Endothelial cell of umbilical vein (primary cell): ENCODE data around the gene POLR3B. TPM values are rescaled to one million over a fixed set of nuclear protein-coding genes. Genes with fewer than 3 reads are reported as not detected.

Experiments used
- BruUV-seq: library from RNA; stranded (reverse); fragments of 400-500 nt; replicated peaks from 2 replicates; lab custom pipeline; 2021; lab: Mats Ljungman, UMichigan
- CTCF ChIA-PET: fragments of 300-600, 350-600 bp; sonication (Branson Sonifier 250); formaldehyde crosslinking; loops from one replicate; lab custom pipeline; 2021; ENCODE audit warnings: antibody characterized with exemption, inconsistent platforms; lab: Charles Lee
- POLR2A ChIA-PET: fragments of 300-600, 350-600 bp; sonication (Branson Sonifier 250); formaldehyde crosslinking; loops from one replicate; lab custom pipeline; 2021; ENCODE audit warnings: antibody characterized with exemption, inconsistent platforms; lab: Charles Lee
- DNase-seq: peaks from one replicate; pipeline ENCODE4 v3.0.0-alpha.2; 2011; ENCODE audit warnings: low read depth, low spot score
- FAIRE-seq: peaks from 2 replicates; lab custom pipeline; 2011; peaks lifted over from hg19 to GRCh38; lab: Jason Lieb, UNC
- H2AFZ ChIP-seq: 2 replicates; pipeline ENCODE4 v1.6.0; 2012; ENCODE audit warnings: low read depth, low read length, control low read depth, inconsistent platforms
- H3K27ac ChIP-seq: 2 replicates; pipeline ENCODE4 v1.5.1; 2011; ENCODE audit warnings: low read depth, mild to moderate bottlenecking, control low read depth, low read length, moderate library complexity; ENCODE audit not compliant: insufficient read depth
- H3K27me3 ChIP-seq, 2 experiments: 2 replicates each; pipeline versions ENCODE4 v1.6.0 to v1.6.1; 2011; ENCODE audit warnings: low read length in 2 of 2, mixed read lengths in 1 of 2; ENCODE audit not compliant: control insufficient read depth in 2 of 2, insufficient read depth in 2 of 2
- H3K36me3 ChIP-seq, 2 experiments: 2 replicates in 1 of 2; 3 replicates in 1 of 2; pipeline ENCODE4 v1.5.1; 2011; ENCODE audit warnings: low read length in 2 of 2, mild to moderate bottlenecking in 1 of 2, moderate library complexity in 1 of 2; ENCODE audit not compliant: control insufficient read depth in 2 of 2, insufficient read depth in 2 of 2; ENCODE audit errors: extremely low read depth in 1 of 2
- H3K4me1 ChIP-seq: 3 replicates; pipeline ENCODE4 v1.5.1; 2011; ENCODE audit warnings: mild to moderate bottlenecking, low read length; ENCODE audit not compliant: control insufficient read depth, insufficient read depth; ENCODE audit errors: extremely low read depth
- H3K4me2 ChIP-seq: 2 replicates; pipeline ENCODE4 v1.6.1; 2011; ENCODE audit warnings: low read length, control low read depth, mixed read lengths; ENCODE audit not compliant: insufficient read depth
- H3K4me3 ChIP-seq, 3 experiments: fragments of 200-600 bp in 1 of 3; sonication (generic), shearing (Covaris generic) in 1 of 3; replicated peaks in 1 of 3; 2 replicates each; pipeline ENCODE4 v1.5.1; 2011 to 2016; ENCODE audit warnings: control low read depth in 3 of 3, low read length in 3 of 3, mild to moderate bottlenecking in 2 of 3, inconsistent platforms in 1 of 3, low read depth in 1 of 3, moderate library complexity in 1 of 3; ENCODE audit not compliant: insufficient read depth in 1 of 3
- H3K79me2 ChIP-seq: 2 replicates; pipeline ENCODE4 v1.6.0; 2012; ENCODE audit warnings: low read length, inconsistent platforms; ENCODE audit not compliant: control insufficient read depth, insufficient read depth
- H3K9ac ChIP-seq: replicated peaks from 2 replicates; pipeline ENCODE3; 2011; ENCODE audit warnings: low read length, control low read depth; ENCODE audit not compliant: insufficient read depth; ENCODE audit errors: extremely low read depth
- H3K9me1 ChIP-seq: replicated peaks from 3 replicates; pipeline ENCODE4 v1.6.0; 2011; ENCODE audit warnings: mild to moderate bottlenecking, low read length; ENCODE audit not compliant: control insufficient read depth, insufficient read depth; ENCODE audit errors: extremely low read depth
- H3K9me3 ChIP-seq: replicated peaks from 2 replicates; pipeline ENCODE4 v1.5.1; 2012; ENCODE audit warnings: low read length, inconsistent platforms; ENCODE audit not compliant: control insufficient read depth, insufficient read depth
- H4K20me1 ChIP-seq: replicated peaks from 2 replicates; pipeline ENCODE3; 2011; ENCODE audit warnings: mild to moderate bottlenecking, low read length; ENCODE audit not compliant: control insufficient read depth, insufficient read depth; ENCODE audit errors: extremely low read depth
- EZH2 ChIP-seq: IDR thresholded peaks from 2 replicates; pipeline ENCODE4 v1.6.1; 2012; ENCODE audit warnings: borderline replicate concordance, low read depth, mild to moderate bottlenecking, moderate library complexity, low read length, inconsistent platforms; ENCODE audit not compliant: severe bottlenecking
- FOS ChIP-seq: IDR thresholded peaks from 2 replicates; pipeline ENCODE4 v1.6.1; 2011; ENCODE audit warnings: mild to moderate bottlenecking, low read length, moderate library complexity, borderline replicate concordance; ENCODE audit not compliant: insufficient read depth
- GATA2 ChIP-seq: IDR thresholded peaks from 2 replicates; pipeline ENCODE4 v1.7.0; 2011; ENCODE audit warnings: low read depth, mild to moderate bottlenecking, moderate library complexity, mixed read lengths, low read length; ENCODE audit not compliant: insufficient read length, insufficient read depth
- JUN ChIP-seq: IDR thresholded peaks from 2 replicates; pipeline ENCODE4 v1.6.1; 2011; ENCODE audit warnings: borderline replicate concordance, low read depth; ENCODE audit not compliant: insufficient read length, insufficient read depth
- MYC ChIP-seq: IDR thresholded peaks from one replicate; pipeline ENCODE4 v1.6.1; 2011; ENCODE audit warnings: mild to moderate bottlenecking, low read depth, low read length
- POLR2A ChIP-seq: IDR thresholded peaks from 2 replicates; pipeline ENCODE4 v1.6.1; 2012; ENCODE audit warnings: low read depth, mild to moderate bottlenecking, control low read depth, low read length
- POLR2AphosphoS5 ChIP-seq: IDR thresholded peaks from 2 replicates; pipeline ENCODE4 v1.6.1; 2012; ENCODE audit warnings: low read depth, mild to moderate bottlenecking, control low read depth, low read length, moderate library complexity; ENCODE audit not compliant: insufficient read depth
- dilution Hi-C: fragments of 300-500 bp; cut with MboI; formaldehyde crosslinking; loops from one replicate; pipeline ENCODE4 v1.15.0; 2019; ENCODE audit warnings: low sequenced_read_pairs; ENCODE audit not compliant: extremely low pct_ligation_motif_present
- intact Hi-C: fragments of 100-400 bp; cut with micrococcal nuclease; formaldehyde crosslinking; loops from one replicate; pipeline ENCODE4 v1.10.0; 2022
- polyA plus RNA-seq, 4 experiments: library from polyadenylated mRNA; depleted of rRNA in 3 of 4; stranded (reverse) in 3 of 4; unstranded in 1 of 4; fragments of >200 nt; gene quantifications; 2 replicates each; pipeline versions ENCODE4 v1.2.1 to v1.2.3, GENCODE V29; 2011 to 2012; ENCODE audit warnings: missing spikeins in 1 of 4
- total RNA-seq: library from RNA; stranded (reverse); gene quantifications from 2 replicates; pipeline ENCODE4 v1.2.3, GENCODE V29; 2021
- TF ChIP-seq, protein P1 (sequence below): IDR thresholded peaks from 2 replicates; pipeline ENCODE4 v1.6.1; 2011; ENCODE audit not compliant: insufficient read depth, insufficient read length
- TF ChIP-seq, protein P2 (sequence below), 2 donors: IDR thresholded peaks; 1 replicate in 1 of 2; 2 replicates in 1 of 2; pipeline ENCODE4 v1.5.1; 2011; ENCODE audit warnings: low read length in 2 of 2, mild to moderate bottlenecking in 2 of 2, moderate library complexity in 2 of 2, control low read depth in 1 of 2, inconsistent platforms in 1 of 2, low read depth in 1 of 2; ENCODE audit not compliant: insufficient read depth in 1 of 2; ENCODE audit errors: extremely low read depth in 1 of 2

Gene POLR3B
- total and polyA plus RNA-seq, 2 donors (not counting 3 experiments of a cell fraction or from before 2014, with no cell fraction given), result 6.0 to 12.3 TPM

GRCh38 chr12:106392759-106393158 lies 35.2 kb downstream of the POLR3B start:
- no peak for FAIRE-seq
- no TSS peak for BruUV-seq
- H3K27me3 ChIP-seq, result no peaks in the 10 kb centered on the region

More at GRCh38 chr12:106392759-106393158, 35.2 kb downstream of the POLR3B start:
- ChIA-PET CTCF (interaction anchor here (0.9 to 2.1 kb wide), 4 partner anchors 14 to 526 kb away, joined by 3 to 4 read pairs (median 3); partner anchors contain the start of gene POLR3B), POLR2A (no interaction called here)
- no peak overlapping the region for H3K4me2 ChIP-seq
- no peak overlapping the region for H2AFZ ChIP-seq
- peaks cover under 1 to 4% of the 10 kb centered on the region in 2 experiments for H3K36me3 ChIP-seq
- H3K9me1 ChIP-seq, result no peaks in the 10 kb centered on the region
- H3K27ac ChIP-seq, result no peak overlapping the region
- no peaks in the 10 kb centered on the region for H3K79me2 ChIP-seq
- no peak overlapping the region for H3K4me3 ChIP-seq
- dilution Hi-C loops, result no loop called here
- peaks cover 2% of the 10 kb centered on the region for H4K20me1 ChIP-seq
- intact Hi-C loops, result no loop called here
- H3K9me3 ChIP-seq, result no peaks in the 10 kb centered on the region
- DNase-seq, result no peak
- no peak overlapping the region for H3K9ac ChIP-seq
- no peak for TF ChIP-seq MYC
- TF ChIP-seq, protein P1, sequence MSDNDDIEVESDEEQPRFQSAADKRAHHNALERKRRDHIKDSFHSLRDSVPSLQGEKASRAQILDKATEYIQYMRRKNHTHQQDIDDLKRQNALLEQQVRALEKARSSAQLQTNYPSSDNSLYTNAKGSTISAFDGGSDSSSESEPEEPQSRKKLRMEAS, result no peak
- TF ChIP-seq GATA2, result no peak
- no peak for TF ChIP-seq EZH2
- TF ChIP-seq JUN, result no peak
- no peak for TF ChIP-seq POLR2A
- no peak for TF ChIP-seq POLR2AphosphoS5
- TF ChIP-seq, protein P2, sequence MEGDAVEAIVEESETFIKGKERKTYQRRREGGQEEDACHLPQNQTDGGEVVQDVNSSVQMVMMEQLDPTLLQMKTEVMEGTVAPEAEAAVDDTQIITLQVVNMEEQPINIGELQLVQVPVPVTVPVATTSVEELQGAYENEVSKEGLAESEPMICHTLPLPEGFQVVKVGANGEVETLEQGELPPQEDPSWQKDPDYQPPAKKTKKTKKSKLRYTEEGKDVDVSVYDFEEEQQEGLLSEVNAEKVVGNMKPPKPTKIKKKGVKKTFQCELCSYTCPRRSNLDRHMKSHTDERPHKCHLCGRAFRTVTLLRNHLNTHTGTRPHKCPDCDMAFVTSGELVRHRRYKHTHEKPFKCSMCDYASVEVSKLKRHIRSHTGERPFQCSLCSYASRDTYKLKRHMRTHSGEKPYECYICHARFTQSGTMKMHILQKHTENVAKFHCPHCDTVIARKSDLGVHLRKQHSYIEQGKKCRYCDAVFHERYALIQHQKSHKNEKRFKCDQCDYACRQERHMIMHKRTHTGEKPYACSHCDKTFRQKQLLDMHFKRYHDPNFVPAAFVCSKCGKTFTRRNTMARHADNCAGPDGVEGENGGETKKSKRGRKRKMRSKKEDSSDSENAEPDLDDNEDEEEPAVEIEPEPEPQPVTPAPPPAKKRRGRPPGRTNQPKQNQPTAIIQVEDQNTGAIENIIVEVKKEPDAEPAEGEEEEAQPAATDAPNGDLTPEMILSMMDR (IDR thresholded peaks at IDR 0.05; ENCODE audit: extremely low read depth in 1 of 2, insufficient read depth in 1 of 2, low read depth in 1 of 2, low read length in 2 of 2), result no peak
- TF ChIP-seq FOS, result no peak
- H3K4me1 ChIP-seq, result no peaks in the 10 kb centered on the region
